Measurements from ENCODE around the gene TP73. TPM values are rescaled to one million over a fixed set of nuclear protein-coding genes. Genes with fewer than 3 reads are reported as not detected.

Gene TP73
- total RNA-seq, 1 experiment from 2014 or later, result 0.82 TPM

- TF ChIP-seq, protein P1, sequence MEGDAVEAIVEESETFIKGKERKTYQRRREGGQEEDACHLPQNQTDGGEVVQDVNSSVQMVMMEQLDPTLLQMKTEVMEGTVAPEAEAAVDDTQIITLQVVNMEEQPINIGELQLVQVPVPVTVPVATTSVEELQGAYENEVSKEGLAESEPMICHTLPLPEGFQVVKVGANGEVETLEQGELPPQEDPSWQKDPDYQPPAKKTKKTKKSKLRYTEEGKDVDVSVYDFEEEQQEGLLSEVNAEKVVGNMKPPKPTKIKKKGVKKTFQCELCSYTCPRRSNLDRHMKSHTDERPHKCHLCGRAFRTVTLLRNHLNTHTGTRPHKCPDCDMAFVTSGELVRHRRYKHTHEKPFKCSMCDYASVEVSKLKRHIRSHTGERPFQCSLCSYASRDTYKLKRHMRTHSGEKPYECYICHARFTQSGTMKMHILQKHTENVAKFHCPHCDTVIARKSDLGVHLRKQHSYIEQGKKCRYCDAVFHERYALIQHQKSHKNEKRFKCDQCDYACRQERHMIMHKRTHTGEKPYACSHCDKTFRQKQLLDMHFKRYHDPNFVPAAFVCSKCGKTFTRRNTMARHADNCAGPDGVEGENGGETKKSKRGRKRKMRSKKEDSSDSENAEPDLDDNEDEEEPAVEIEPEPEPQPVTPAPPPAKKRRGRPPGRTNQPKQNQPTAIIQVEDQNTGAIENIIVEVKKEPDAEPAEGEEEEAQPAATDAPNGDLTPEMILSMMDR (IDR thresholded peaks at IDR 0.05; ENCODE audit: unreplicated experiment), result no peak
- DNase-seq (ENCODE audit: unreplicated experiment), result no peak
- H3K4me1 Mint-ChIP-seq (ENCODE audit: insufficient read depth, unreplicated experiment), result no peaks in the 10 kb centered on the region
- H3K36me3 Mint-ChIP-seq (ENCODE audit: insufficient read depth, unreplicated experiment), result no peaks in the 10 kb centered on the region
- H3K9me3 Mint-ChIP-seq (ENCODE audit: unreplicated experiment), result no peaks in the 10 kb centered on the region
- intact Hi-C loops (cut with micrococcal nuclease), result no loop called here
- H3K27ac Mint-ChIP-seq (ENCODE audit: low read depth, unreplicated experiment), result no peak overlapping the region
- ChIA-PET CTCF (interaction anchor here (0.9 kb wide), 1 partner anchor 20 kb away, joined by 5 read pairs; no protein-coding TSS in a partner anchor), POLR2A (interaction anchor here (0.8 to 1.5 kb wide), 2 partner anchors 20 to 23 kb away, joined by 3 to 8 read pairs; partner anchors contain the start of gene LRRC47)
- BruUV-seq (replicated peaks), result no TSS peak
- H3K4me3 Mint-ChIP-seq (ENCODE audit: unreplicated experiment), result peak overlapping the region; percentile 62
- no peaks in the 10 kb centered on the region for H3K27me3 Mint-ChIP-seq (ENCODE audit: insufficient read depth, unreplicated experiment)
These were observed 121.4 kb downstream of the TP73 start for GRCh38 chr1:3773572-3774275.

- Mint-ChIP-seq H3K9me3 (ENCODE audit: unreplicated experiment) (no peaks in the 10 kb centered on the region), H3K27ac (ENCODE audit: low read depth, unreplicated experiment) (no peak overlapping the region), H3K4me1 (ENCODE audit: insufficient read depth, unreplicated experiment) (no peaks in the 10 kb centered on the region), H3K27me3 (ENCODE audit: insufficient read depth, unreplicated experiment) (no peaks in the 10 kb centered on the region), H3K4me3 (ENCODE audit: unreplicated experiment) (no peak overlapping the region), H3K36me3 (ENCODE audit: insufficient read depth, unreplicated experiment) (peaks cover 6% of the 10 kb centered on the region)
- intact Hi-C loops (cut with micrococcal nuclease), result no loop called here
- TF ChIP-seq, protein P1 (IDR thresholded peaks at IDR 0.05; ENCODE audit: unreplicated experiment), result no peak
- no TSS peak for BruUV-seq (replicated peaks)
- ChIA-PET CTCF (interaction anchor here (0.5 to 0.9 kb wide), 2 partner anchors 19 to 331 kb away, joined by 3 to 5 read pairs; no protein-coding TSS in a partner anchor), POLR2A (interaction anchor here (0.6 to 1.9 kb wide), 4 partner anchors 19 to 118 kb away, joined by 3 to 8 read pairs (median 6); partner anchors contain the start of gene LRRC47)
- DNase-seq (ENCODE audit: unreplicated experiment), result no peak
These were observed 122.1 kb downstream of the TP73 start for GRCh38 chr1:3774276-3774945.

- H3K27ac Mint-ChIP-seq (ENCODE audit: low read depth, unreplicated experiment), result no peak overlapping the region
- DNase-seq (ENCODE audit: unreplicated experiment), result no peak
- TF ChIP-seq, protein P1 (IDR thresholded peaks at IDR 0.05; ENCODE audit: unreplicated experiment), result no peak
- ChIA-PET POLR2A (interaction anchor here (0.6 to 1.9 kb wide), 4 partner anchors 19 to 119 kb away, joined by 3 to 7 read pairs (median 4); partner anchors contain the start of gene LRRC47), CTCF (interaction anchor here (0.5 to 1.8 kb wide), 3 partner anchors 21 to 332 kb away, joined by 3 to 5 read pairs (median 3); partner anchors contain the start of gene LRRC47)
- BruUV-seq (replicated peaks), result no TSS peak
- H3K4me1 Mint-ChIP-seq (ENCODE audit: insufficient read depth, unreplicated experiment), result no peaks in the 10 kb centered on the region
- H3K9me3 Mint-ChIP-seq (ENCODE audit: unreplicated experiment), result no peaks in the 10 kb centered on the region
- H3K27me3 Mint-ChIP-seq (ENCODE audit: insufficient read depth, unreplicated experiment), result no peaks in the 10 kb centered on the region
- intact Hi-C loops (cut with micrococcal nuclease), result no loop called here
- no peak overlapping the region for H3K4me3 Mint-ChIP-seq (ENCODE audit: unreplicated experiment)
- H3K36me3 Mint-ChIP-seq (ENCODE audit: insufficient read depth, unreplicated experiment), result peaks cover 12% of the 10 kb centered on the region
These were observed 122.7 kb downstream of the TP73 start for GRCh38 chr1:3774946-3775489.
